A549 (cell line): ENCODE measurements around the gene PLEKHA1.

Experiments used
- CTCF ChIP-seq: fragments of >200 bp; sonication (Bioruptor Twin); formaldehyde crosslinking; IDR thresholded peaks from 3 replicates; pipeline ENCODE4 v1.5.1; 2016
- ESRRA ChIP-seq: fragments of 150-350 bp; IDR thresholded peaks from 2 replicates; pipeline ENCODE4 v1.6.1; 2014; ENCODE audit warnings: mild to moderate bottlenecking, low read length, borderline replicate concordance
- HMGXB4 ChIP-seq: fragments of 250-450 bp; sonication (Bioruptor Pico); IDR thresholded peaks from 2 replicates; pipeline ENCODE4 v1.5.0; 2021; ENCODE audit warnings: mild to moderate bottlenecking, moderate library complexity, borderline replicate concordance
- TF ChIP-seq, protein P1 (sequence below): fragments of 450-650 bp; IDR thresholded peaks from 2 replicates; pipeline ENCODE4 v1.6.1; 2014; ENCODE audit warnings: antibody characterized with exemption

DNA sequence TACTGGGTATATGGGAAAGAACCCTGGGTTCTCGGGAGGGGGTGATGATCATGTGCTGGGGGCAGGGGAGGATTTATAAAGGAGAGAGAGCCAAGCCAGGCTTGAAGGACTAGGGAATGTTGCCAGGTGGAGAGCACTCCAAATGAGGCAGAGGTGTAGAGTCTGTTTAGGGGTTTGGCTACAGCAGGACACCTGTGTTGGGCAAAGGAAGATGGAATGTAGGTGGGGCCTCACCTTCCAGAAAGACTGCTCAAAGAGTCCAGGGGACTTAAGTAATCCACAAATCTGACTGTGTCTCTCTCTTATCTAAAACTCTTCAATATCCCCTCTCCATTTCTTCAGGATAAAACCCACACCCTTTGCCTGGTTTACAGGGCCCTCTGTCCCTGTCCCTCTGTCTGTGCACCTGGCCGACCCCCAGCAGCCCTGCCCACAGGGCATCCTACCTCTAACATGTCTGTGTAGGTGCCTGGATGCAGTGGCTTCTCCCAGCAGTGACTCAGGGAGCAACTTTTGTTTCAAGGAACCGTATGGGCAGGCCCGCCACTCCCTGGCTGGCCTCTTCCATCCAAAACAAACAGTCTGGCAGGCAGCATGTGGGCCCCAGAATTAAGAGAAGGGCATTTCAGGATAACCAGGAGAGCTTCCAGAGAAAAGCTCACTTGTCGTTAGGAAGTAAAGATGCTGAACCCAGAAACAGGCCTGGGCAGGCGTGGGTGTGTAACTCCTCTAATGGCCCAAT, 10.6 kb upstream of the PLEKHA1 start:
- TF ChIP-seq, protein P1, sequence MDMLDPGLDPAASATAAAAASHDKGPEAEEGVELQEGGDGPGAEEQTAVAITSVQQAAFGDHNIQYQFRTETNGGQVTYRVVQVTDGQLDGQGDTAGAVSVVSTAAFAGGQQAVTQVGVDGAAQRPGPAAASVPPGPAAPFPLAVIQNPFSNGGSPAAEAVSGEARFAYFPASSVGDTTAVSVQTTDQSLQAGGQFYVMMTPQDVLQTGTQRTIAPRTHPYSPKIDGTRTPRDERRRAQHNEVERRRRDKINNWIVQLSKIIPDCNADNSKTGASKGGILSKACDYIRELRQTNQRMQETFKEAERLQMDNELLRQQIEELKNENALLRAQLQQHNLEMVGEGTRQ = no peak
- TF ChIP-seq CTCF (no peak), ESRRA (no peak), HMGXB4 (no peak)
